Spleen (tissue), 11 donors: ENCODE measurements around the gene SMIM5. TPM values are rescaled to one million over a fixed set of nuclear protein-coding genes. Genes with fewer than 3 reads are reported as not detected.

ENCODE experiments used
- DNase-seq: peaks from one replicate; pipeline ENCODE4 v3.0.0-alpha.2; 2020
- H3K27ac ChIP-seq, 8 donors: fragments of 200-600 bp; sonication (generic) in 7 of 8; 1 replicate in 4 of 8; 2 replicates in 4 of 8; pipeline versions ENCODE4 v1.5.0 to v1.8.0; 2016 to 2021; ENCODE audit warnings: inconsistent platforms in 4 of 8, mild to moderate bottlenecking in 4 of 8, moderate library complexity in 1 of 8
- H3K27me3 ChIP-seq, 7 donors: fragments of 200-600 bp; sonication (generic) in 6 of 7; replicated peaks in 1 of 7; 1 replicate in 4 of 7; 2 replicates in 3 of 7; pipeline versions ENCODE4 v1.5.0 to v1.8.0; 2016 to 2021; ENCODE audit warnings: inconsistent platforms in 3 of 7, mild to moderate bottlenecking in 1 of 7
- H3K36me3 ChIP-seq, 6 donors: fragments of 200-600 bp; sonication (generic) in 5 of 6; 1 replicate in 4 of 6; 2 replicates in 2 of 6; pipeline versions ENCODE4 v1.5.0 to v1.8.0; 2016 to 2021; ENCODE audit warnings: inconsistent platforms in 2 of 6
- H3K4me1 ChIP-seq, 6 donors: fragments of 200-600 bp; sonication (generic) in 5 of 6; 1 replicate in 3 of 6; 2 replicates in 3 of 6; pipeline versions ENCODE4 v1.5.0 to v1.8.0; 2016 to 2021; ENCODE audit warnings: inconsistent platforms in 3 of 6
- H3K4me3 ChIP-seq, 8 donors: fragments of 200-600 bp; sonication (generic) in 7 of 8; 1 replicate in 4 of 8; 2 replicates in 4 of 8; pipeline versions ENCODE4 v1.5.0 to v1.8.0; 2016 to 2021; ENCODE audit warnings: inconsistent platforms in 4 of 8, mild to moderate bottlenecking in 4 of 8, moderate library complexity in 2 of 8
- H3K9me3 ChIP-seq, 8 donors: fragments of 200-600 bp; sonication (generic) in 7 of 8; 1 replicate in 4 of 8; 2 replicates in 4 of 8; pipeline versions ENCODE4 v1.5.0 to v1.8.0; 2016 to 2021; ENCODE audit warnings: inconsistent platforms in 4 of 8
- POLR2A ChIP-seq, 3 donors: fragments of 450-650 bp; IDR thresholded peaks; one replicate each; pipeline ENCODE4 v1.5.1; 2017; ENCODE audit warnings: antibody characterized with exemption in 3 of 3, mild to moderate bottlenecking in 1 of 3
- POLR2AphosphoS5 ChIP-seq, 3 donors: sonication (generic); formaldehyde crosslinking; IDR thresholded peaks; one replicate each; pipeline ENCODE4 v1.5.1; 2017; ENCODE audit warnings: antibody characterized with exemption in 3 of 3
- WGBS, 5 donors: extraction: QIAGEN DNeasy Blood & Tissue Kit in 3 of 5; methylation state at CpG; one replicate each; pipeline versions ENCODE4 v1.1.5 to v1.1.7; 2013 to 2018; 5-methylcytosine and 5-hydroxymethylcytosine counted together
- intact Hi-C: fragments of 100-400 bp; cut with DNase I; formaldehyde crosslinking; loops from one replicate; pipeline ENCODE4 v1.15.0; 2023; ENCODE audit warnings: low total_unique reads
- polyA plus RNA-seq, 3 donors: library from polyadenylated mRNA; stranded (reverse); fragments of 200-250 nt; gene quantifications; one replicate each; pipeline ENCODE4 v1.2.1, GENCODE V29; 2013
- total RNA-seq, 7 donors: library from RNA; depleted of rRNA in 3 of 7; stranded (reverse); fragments of >200 nt in 3 of 7; fragmentation: NEBNext Ultra II Directional in 4 of 7; extraction: Animal tissue kit (Norgen Biotek cat#: 25700) in 4 of 7; gene quantifications; one replicate each; pipeline versions ENCODE4 v1.1.0 to v1.2.1, GENCODE V29; 2016 to 2021
- TF ChIP-seq, protein P1 (sequence below), 11 experiments: fragments of 200-600 bp in 7 of 11; fragments of 450-650 bp in 4 of 11; sonication (generic) in 4 of 11; IDR thresholded peaks in 8 of 11; conservative IDR thresholded peaks in 3 of 11; 1 replicate in 7 of 11; 2 replicates in 4 of 11; pipeline versions ENCODE4 v1.4.0 to v1.8.0; 2016 to 2021; ENCODE audit warnings: antibody characterized with exemption in 11 of 11, inconsistent platforms in 4 of 11, mild to moderate bottlenecking in 1 of 11
- donor health status: healthy with polysubstance abuse.
- donor health status: DM: no; HTN: no; CAD: no; lungs with moderate emphysema.
- donor health status: DM: no; HTN: no; CAD: no.
- donor health status: Bipolar disorder and iron deficiency.
- donor health status: healthy.
- donor health status: DM: no; HTN: no; CAD: no.
- donor health status: DM: yes; HTN: yes; CAD: no.

Gene SMIM5
- total and polyA plus RNA-seq, 10 donors: 2.1 to 5.1 (median 3.7) TPM

DNA sequence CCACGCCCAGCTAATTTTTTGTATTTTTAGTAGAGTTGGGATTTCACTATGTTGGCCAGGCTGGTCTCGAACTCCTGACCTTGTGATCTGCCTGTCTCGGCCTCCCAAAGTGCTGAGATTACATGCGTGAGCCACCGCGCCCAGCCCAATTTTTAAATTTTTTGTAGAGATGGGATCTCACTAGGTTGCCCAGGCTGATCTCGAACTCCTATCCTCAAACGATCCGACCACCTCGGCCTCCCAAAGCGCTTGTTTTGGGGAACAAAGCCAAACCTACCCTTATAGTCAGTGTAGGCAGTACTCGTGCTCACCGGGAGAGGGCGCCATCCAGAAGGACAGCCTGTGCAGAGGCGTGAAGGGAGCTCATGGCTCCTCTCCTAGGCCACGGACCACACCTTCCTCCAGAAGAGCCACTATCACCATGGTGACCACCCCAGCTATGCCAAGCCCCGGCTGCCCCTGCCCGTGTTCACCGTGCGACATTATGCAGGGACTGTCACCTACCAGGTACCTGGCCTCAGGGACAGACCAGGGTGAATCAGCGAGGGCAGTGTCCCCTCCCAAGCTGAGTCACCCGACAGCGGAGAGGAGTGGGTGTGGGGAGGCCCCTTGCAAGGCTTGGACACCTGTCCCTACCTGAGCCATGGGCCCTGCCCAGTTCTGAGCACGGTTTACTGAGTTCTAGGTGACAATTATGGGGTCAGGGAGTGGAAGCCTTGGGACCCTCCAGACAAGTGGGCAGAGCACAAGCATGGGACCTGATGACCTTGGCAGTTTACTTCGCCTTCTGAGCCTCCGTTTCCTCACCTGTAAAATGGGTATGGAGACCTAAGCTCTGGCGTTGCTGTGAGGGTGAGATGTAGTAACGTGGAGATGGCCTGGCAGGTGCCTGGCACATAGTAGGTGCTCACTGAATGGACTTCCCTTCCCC, 31.9 kb upstream of the SMIM5 start:
- TF ChIP-seq, protein P1, sequence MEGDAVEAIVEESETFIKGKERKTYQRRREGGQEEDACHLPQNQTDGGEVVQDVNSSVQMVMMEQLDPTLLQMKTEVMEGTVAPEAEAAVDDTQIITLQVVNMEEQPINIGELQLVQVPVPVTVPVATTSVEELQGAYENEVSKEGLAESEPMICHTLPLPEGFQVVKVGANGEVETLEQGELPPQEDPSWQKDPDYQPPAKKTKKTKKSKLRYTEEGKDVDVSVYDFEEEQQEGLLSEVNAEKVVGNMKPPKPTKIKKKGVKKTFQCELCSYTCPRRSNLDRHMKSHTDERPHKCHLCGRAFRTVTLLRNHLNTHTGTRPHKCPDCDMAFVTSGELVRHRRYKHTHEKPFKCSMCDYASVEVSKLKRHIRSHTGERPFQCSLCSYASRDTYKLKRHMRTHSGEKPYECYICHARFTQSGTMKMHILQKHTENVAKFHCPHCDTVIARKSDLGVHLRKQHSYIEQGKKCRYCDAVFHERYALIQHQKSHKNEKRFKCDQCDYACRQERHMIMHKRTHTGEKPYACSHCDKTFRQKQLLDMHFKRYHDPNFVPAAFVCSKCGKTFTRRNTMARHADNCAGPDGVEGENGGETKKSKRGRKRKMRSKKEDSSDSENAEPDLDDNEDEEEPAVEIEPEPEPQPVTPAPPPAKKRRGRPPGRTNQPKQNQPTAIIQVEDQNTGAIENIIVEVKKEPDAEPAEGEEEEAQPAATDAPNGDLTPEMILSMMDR (IDR thresholded peaks at IDR 0.05 in 8 of 11, conservative IDR thresholded peaks at IDR 0.05 in 3 of 11): peak; percentile 27 to 80 (median 68)
- TF ChIP-seq POLR2A (IDR thresholded peaks at IDR 0.05): no peak
- peak in 2 of 3 donors; percentile 36 to 58 for TF ChIP-seq POLR2AphosphoS5 (IDR thresholded peaks at IDR 0.05)
- Histone ChIP-seq H3K9me3 (no peaks in the 10 kb centered on the region), H3K4me3 (no peak overlapping the region), H3K36me3 (peaks cover 0 to 32% (median 0%) of the 10 kb centered on the region in 6 donors), H3K27ac (no peak overlapping the region), H3K27me3 (no peaks in the 10 kb centered on the region), H3K4me1 (peaks cover 0 to 10% (median 3%) of the 10 kb centered on the region in 6 donors)
- intact Hi-C loops: no loop called here
- 67 to 82% (median 72%) methylated on average over 22 to 28 of the region's 28 CpGs for WGBS, 5 donors
- DNase-seq: peak; percentile 87

DNA sequence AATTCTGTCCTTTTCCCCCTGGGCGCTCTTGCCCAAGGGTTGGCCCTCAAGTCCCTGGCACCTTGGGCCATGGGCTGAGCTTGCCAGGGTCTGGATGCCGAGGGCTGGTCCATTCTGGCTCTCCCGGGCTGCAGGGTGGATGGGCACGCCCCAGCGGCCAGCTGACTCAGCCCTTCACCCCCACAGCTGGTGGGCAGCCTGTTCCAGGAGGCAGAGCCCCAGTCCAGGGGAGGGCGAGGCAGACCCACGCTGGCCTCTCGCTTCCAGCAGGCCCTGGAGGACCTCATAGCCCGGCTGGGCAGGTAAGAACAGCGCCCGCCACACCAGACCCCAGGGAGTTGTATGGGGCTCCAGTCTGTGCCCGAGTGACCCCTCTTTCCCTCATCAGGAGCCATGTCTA, 30.6 kb upstream of the SMIM5 start:
- H3K4me3 ChIP-seq: no peak overlapping the region
- DNase-seq: no peak
- H3K27ac ChIP-seq: no peak overlapping the region
- TF ChIP-seq POLR2A (IDR thresholded peaks at IDR 0.05) (no peak), POLR2AphosphoS5 (IDR thresholded peaks at IDR 0.05) (no peak)
- TF ChIP-seq, protein P1 (IDR thresholded peaks at IDR 0.05 in 8 of 11, conservative IDR thresholded peaks at IDR 0.05 in 3 of 11): no peak
- H3K27me3 ChIP-seq: no peaks in the 10 kb centered on the region
- intact Hi-C loops: no loop called here
- H3K36me3 ChIP-seq: peaks cover 0 to 32% (median 0%) of the 10 kb centered on the region in 6 donors
- peaks cover 0 to 10% (median 3%) of the 10 kb centered on the region in 6 donors for H3K4me1 ChIP-seq
- WGBS, 5 donors: 85 to 94% (median 90%) methylated on average over 4 to 12 of the region's 12 CpGs
- H3K9me3 ChIP-seq: no peaks in the 10 kb centered on the region

DNA sequence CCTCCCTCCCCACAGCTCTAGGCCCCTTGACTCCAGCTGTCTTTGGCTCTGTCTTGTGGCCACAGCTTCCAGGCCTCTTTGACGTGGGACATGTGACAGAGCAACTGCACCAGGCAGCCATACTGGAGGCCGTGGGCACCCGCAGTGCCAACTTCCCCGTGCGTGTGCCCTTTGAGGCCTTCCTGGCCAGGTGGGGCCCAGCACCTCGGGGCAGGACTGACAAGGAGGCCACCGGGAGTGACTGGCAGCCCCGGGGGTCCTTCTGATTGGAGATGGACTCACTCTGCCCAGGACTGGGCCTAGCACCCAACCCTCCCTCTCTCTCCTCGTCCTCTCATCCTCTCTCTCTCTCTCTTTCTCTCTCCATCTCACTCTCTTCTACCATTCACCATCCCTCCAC, 30.1 kb upstream of the SMIM5 start:
- DNase-seq: no peak
- Histone ChIP-seq H3K4me1 (peaks cover 0 to 10% (median 3%) of the 10 kb centered on the region in 6 donors), H3K9me3 (no peaks in the 10 kb centered on the region), H3K27ac (peak overlapping the region in 1 of 8 donors; percentile 21), H3K4me3 (no peak overlapping the region), H3K27me3 (no peaks in the 10 kb centered on the region), H3K36me3 (peaks cover 0 to 34% (median 0%) of the 10 kb centered on the region in 6 donors)
- intact Hi-C loops: no loop called here
- TF ChIP-seq POLR2AphosphoS5 (IDR thresholded peaks at IDR 0.05): peak in 1 of 3 donors; percentile 21
- TF ChIP-seq, protein P1 (IDR thresholded peaks at IDR 0.05 in 8 of 11, conservative IDR thresholded peaks at IDR 0.05 in 3 of 11): no peak
- no peak for TF ChIP-seq POLR2A (IDR thresholded peaks at IDR 0.05)
- WGBS, 5 donors: 72 to 90% (median 80%) methylated on average over 9 of the region's 9 CpGs
